Middle frontal gyrus (tissue), 1 donor: ENCODE data around the gene LRSAM1.

Experiments
- DNase-seq: peaks from one replicate; pipeline ENCODE4 v3.0.0-alpha.2; 2015; ENCODE audit warnings: low spot score; ENCODE audit errors: extremely low spot score

The LRSAM1 gene

GRCh38 chr9:127549218-127549617 is 97.9 kb downstream of the LRSAM1 start:
- no peak for DNase-seq

GRCh38 chr9:127549751-127550150 is 98.4 kb downstream of the LRSAM1 start:
- DNase-seq = no peak

- no peak for DNase-seq
Observed at GRCh38 chr9:127550282-127550681, 99.0 kb downstream of the LRSAM1 start.

GRCh38 chr9:127550751-127551150 is 99.4 kb downstream of the LRSAM1 start:
- DNase-seq = no peak
